ENCODE data around the gene CBFA2T3.

GRCh38 chr16:88827727-88828126 lies 149.3 kb downstream of the CBFA2T3 start:
- no peak for TF ChIP-seq CTCF (IDR thresholded peaks at IDR 0.05)
- TF ChIP-seq REST (IDR thresholded peaks at IDR 0.05; ENCODE audit: insufficient read depth in 1 of 2, low read depth in 2 of 2, low read length in 1 of 2): no peak
- no peak for TF ChIP-seq TCF7L2 (IDR thresholded peaks at IDR 0.05; ENCODE audit: low read depth, low read length)
- TF ChIP-seq SIN3A (IDR thresholded peaks at IDR 0.05; ENCODE audit: borderline replicate concordance, insufficient read depth, low read depth, low read length): no peak
